Activated naive CD8-positive, alpha-beta T cell treated with anti-CD3 and anti-CD28 coated beads, Interleukin-2, amount 10 ng/mL, durations not matched to agents 7 days and 5 days (primary cell): ENCODE measurements around the gene HYAL1. TPM values are rescaled to one million over a fixed set of nuclear protein-coding genes. Genes with fewer than 3 reads are reported as not detected.

Experiments used
- ATAC-seq: fragments of 150-1000 bp; cut with Tn5 transposase; one replicate; pipeline ENCODE4 v1.10.0; 2021; ENCODE audit warnings: low read depth, moderate library complexity
- POLR2A ChIA-PET: fragments of 350-600 bp; sonication (Branson Sonifier 250); formaldehyde crosslinking; loops from one replicate; lab custom pipeline; 2021; ENCODE audit warnings: antibody characterized with exemption; lab: Charles Lee
- DNase-seq: peaks from one replicate; pipeline ENCODE4 v3.0.0; 2021
- H3K27ac Mint-ChIP-seq: one replicate; pipeline ENCODE4 v1.8.0; 2022; ENCODE audit warnings: mild to moderate bottlenecking, mixed read lengths
- H3K27me3 Mint-ChIP-seq: one replicate; pipeline ENCODE4 v1.8.0; 2022; ENCODE audit warnings: mild to moderate bottlenecking, moderate library complexity, mixed read lengths
- H3K36me3 Mint-ChIP-seq: one replicate; pipeline ENCODE4 v1.8.0; 2021; ENCODE audit warnings: mild to moderate bottlenecking, mixed read lengths
- H3K4me1 Mint-ChIP-seq: one replicate; pipeline ENCODE4 v1.8.0; 2021; ENCODE audit warnings: mixed read lengths
- H3K4me3 Mint-ChIP-seq: one replicate; pipeline ENCODE4 v1.8.0; 2022; ENCODE audit warnings: mild to moderate bottlenecking, moderate library complexity, mixed read lengths
- H3K9me3 Mint-ChIP-seq: one replicate; pipeline ENCODE4 v1.8.0; 2021; ENCODE audit warnings: mixed read lengths
- total RNA-seq, 2 experiments: library from RNA; stranded (reverse); gene quantifications; one replicate each; pipeline ENCODE4 v1.2.3, GENCODE V29; 2021

HYAL1 gene
- total RNA-seq, 2 experiments from 2014 or later = 0.25 to 0.28 TPM

GRCh38 chr3:50341537-50341936 lies 38.2 kb upstream of the HYAL1 start:
- H3K4me3 Mint-ChIP-seq = peak overlapping the region; percentile 99
- no peaks in the 10 kb centered on the region for H3K9me3 Mint-ChIP-seq
- peaks cover 29% of the 10 kb centered on the region for H3K4me1 Mint-ChIP-seq
- peaks cover 29% of the 10 kb centered on the region for H3K36me3 Mint-ChIP-seq
- H3K27ac Mint-ChIP-seq = peak overlapping the region; percentile 99
- DNase-seq (peak; percentile 69), ATAC-seq (no peak)
- no peaks in the 10 kb centered on the region for H3K27me3 Mint-ChIP-seq
- POLR2A ChIA-PET = interaction anchor here (0.8 to 10.5 kb wide), 15 partner anchors 11 to 268 kb away, joined by 3 to 439 read pairs (median 6); partner anchors contain the start of genes C3orf18, CISH, CYB561D2 and HEMK1

GRCh38 chr3:50340448-50341329 lies 37.3 kb upstream of the HYAL1 start, which contains the start of gene RASSF1:
Gene RASSF1, minus strand, starts transcription at chr3:50340836. Its CDS starts 31 bp downstream, at chr3:50340805.
- peaks cover 30% of the 10 kb centered on the region for H3K4me1 Mint-ChIP-seq
- peak within 1 kb of the TSS; percentile 99 for H3K4me3 Mint-ChIP-seq
- H3K36me3 Mint-ChIP-seq = peaks cover 37% of the 10 kb centered on the region
- no peaks in the 10 kb centered on the region for H3K27me3 Mint-ChIP-seq
- POLR2A ChIA-PET = interaction anchor here (0.7 to 10.5 kb wide), 24 partner anchors 11 to 1045 kb away, joined by 3 to 439 read pairs (median 4); partner anchors contain the start of genes C3orf18, CISH, CYB561D2 and HEMK1
- peak; percentile 92 for DNase-seq
- peak within 1 kb of the TSS; percentile 99 for H3K27ac Mint-ChIP-seq
- ATAC-seq = peak; percentile 57
- no peaks in the 10 kb centered on the region for H3K9me3 Mint-ChIP-seq

DNA sequence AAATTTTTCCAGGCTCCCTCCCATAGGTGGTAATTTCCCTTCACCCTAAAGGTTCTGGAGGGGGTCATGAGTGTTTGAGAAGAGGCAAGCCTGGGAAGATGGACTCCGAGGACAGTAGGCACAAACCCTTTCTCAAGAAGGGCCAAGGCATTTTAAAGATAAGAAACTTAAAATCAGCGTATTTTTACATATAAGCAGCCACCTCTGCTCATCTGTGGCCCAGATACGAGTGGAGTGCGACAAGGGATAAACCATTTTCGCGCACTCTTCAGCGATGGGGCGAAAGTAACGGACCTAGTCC lies 36.7 kb upstream of the HYAL1 start:
- Mint-ChIP-seq H3K27me3 (no peaks in the 10 kb centered on the region), H3K27ac (peak overlapping the region; percentile 99), H3K4me3 (peak overlapping the region; percentile 99), H3K36me3 (peaks cover 43% of the 10 kb centered on the region), H3K9me3 (no peaks in the 10 kb centered on the region), H3K4me1 (peaks cover 32% of the 10 kb centered on the region)
- ATAC-seq (no peak), DNase-seq (no peak)
- POLR2A ChIA-PET = interaction anchor here (0.8 to 10.5 kb wide), 17 partner anchors 11 to 1045 kb away, joined by 3 to 439 read pairs (median 5); partner anchors contain the start of genes C3orf18, CISH, CYB561D2 and HEMK1

GRCh38 chr3:50339485-50340146 lies 36.2 kb upstream of the HYAL1 start:
- no peaks in the 10 kb centered on the region for H3K9me3 Mint-ChIP-seq
- H3K4me3 Mint-ChIP-seq = peak overlapping the region; percentile 99
- H3K4me1 Mint-ChIP-seq = peaks cover 32% of the 10 kb centered on the region
- no peaks in the 10 kb centered on the region for H3K27me3 Mint-ChIP-seq
- ATAC-seq = no peak
- POLR2A ChIA-PET = interaction anchor here (0.8 to 10.5 kb wide), 15 partner anchors 9 to 536 kb away, joined by 3 to 439 read pairs (median 30); partner anchors contain the start of genes C3orf18, CISH, CYB561D2 and HEMK1
- peak overlapping the region; percentile 99 for H3K27ac Mint-ChIP-seq
- DNase-seq = no peak
- H3K36me3 Mint-ChIP-seq = peaks cover 41% of the 10 kb centered on the region

- DNase-seq = no peak
- H3K27me3 Mint-ChIP-seq = no peaks in the 10 kb centered on the region
- peaks cover 38% of the 10 kb centered on the region for H3K4me1 Mint-ChIP-seq
- peak overlapping the region; percentile 99 for H3K4me3 Mint-ChIP-seq
- H3K36me3 Mint-ChIP-seq = peaks cover 45% of the 10 kb centered on the region
- no peaks in the 10 kb centered on the region for H3K9me3 Mint-ChIP-seq
- POLR2A ChIA-PET = interaction anchor here (0.6 to 10.5 kb wide), 12 partner anchors 10 to 988 kb away, joined by 3 to 439 read pairs (median 36); partner anchors contain the start of genes C3orf18, CISH, CYB561D2 and GNAI2
- no peak for ATAC-seq
- peak overlapping the region; percentile 99 for H3K27ac Mint-ChIP-seq
These were observed 35.6 kb upstream of the HYAL1 start for GRCh38 chr3:50338965-50339364.

GRCh38 chr3:50337175-50337861 lies 33.9 kb upstream of the HYAL1 start:
- peaks cover 50% of the 10 kb centered on the region for H3K36me3 Mint-ChIP-seq
- peaks cover 43% of the 10 kb centered on the region for H3K4me1 Mint-ChIP-seq
- POLR2A ChIA-PET = interaction anchor here (0.6 to 10.5 kb wide), 31 partner anchors 8 to 1935 kb away, joined by 3 to 439 read pairs (median 5); partner anchors contain the start of genes C3orf18, CISH, CYB561D2 and GNAI2
- peak overlapping the region; percentile 99 for H3K27ac Mint-ChIP-seq
- H3K27me3 Mint-ChIP-seq = no peaks in the 10 kb centered on the region
- ATAC-seq (peak; percentile 69), DNase-seq (peak; percentile 93)
- H3K9me3 Mint-ChIP-seq = no peaks in the 10 kb centered on the region
- H3K4me3 Mint-ChIP-seq = peak overlapping the region; percentile 99

DNA sequence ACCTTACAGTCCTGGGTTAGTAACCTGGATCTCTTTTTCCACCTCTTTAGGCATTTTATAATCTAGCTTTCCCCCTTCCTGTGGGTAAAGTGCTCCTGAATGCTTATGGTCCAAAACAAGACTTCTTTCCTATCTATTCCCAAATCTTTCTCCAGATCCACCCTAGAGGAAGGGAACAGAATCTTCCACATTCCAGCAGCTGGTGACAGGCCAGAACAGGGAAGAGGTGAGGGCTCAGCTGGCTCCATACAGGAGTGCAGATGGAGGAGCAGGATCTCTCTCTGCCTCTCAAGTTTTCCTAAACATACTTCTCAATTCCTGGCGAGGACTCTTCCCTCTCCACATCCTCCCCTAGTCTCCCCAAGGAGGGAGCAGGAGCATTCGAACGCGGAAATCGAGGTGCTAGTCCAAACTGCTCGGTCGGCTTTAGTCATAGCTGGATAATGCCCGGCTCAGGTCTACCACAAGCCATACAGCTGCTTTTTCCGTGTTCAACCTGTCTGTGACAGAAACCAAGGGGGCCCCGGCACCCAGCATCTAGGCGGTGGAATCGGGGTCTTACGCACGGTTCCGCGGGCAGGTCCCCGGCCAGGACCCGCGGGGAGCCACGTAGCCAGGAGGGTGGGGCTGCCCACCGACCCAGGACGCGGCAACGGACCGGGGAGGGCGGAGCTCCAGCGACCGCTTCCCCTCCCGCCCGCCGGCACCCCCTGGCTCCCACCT lies 33.2 kb upstream of the HYAL1 start:
- peaks cover 38% of the 10 kb centered on the region for H3K4me1 Mint-ChIP-seq
- peaks cover 55% of the 10 kb centered on the region for H3K36me3 Mint-ChIP-seq
- POLR2A ChIA-PET = interaction anchor here (0.6 to 10.5 kb wide), 29 partner anchors 8 to 1049 kb away, joined by 3 to 439 read pairs (median 6); partner anchors contain the start of genes C3orf18, CISH, CYB561D2 and GNAI2
- peak overlapping the region; percentile 99 for H3K4me3 Mint-ChIP-seq
- DNase-seq = no peak
- H3K9me3 Mint-ChIP-seq = no peaks in the 10 kb centered on the region
- no peaks in the 10 kb centered on the region for H3K27me3 Mint-ChIP-seq
- peak overlapping the region; percentile 99 for H3K27ac Mint-ChIP-seq
- no peak for ATAC-seq

DNA sequence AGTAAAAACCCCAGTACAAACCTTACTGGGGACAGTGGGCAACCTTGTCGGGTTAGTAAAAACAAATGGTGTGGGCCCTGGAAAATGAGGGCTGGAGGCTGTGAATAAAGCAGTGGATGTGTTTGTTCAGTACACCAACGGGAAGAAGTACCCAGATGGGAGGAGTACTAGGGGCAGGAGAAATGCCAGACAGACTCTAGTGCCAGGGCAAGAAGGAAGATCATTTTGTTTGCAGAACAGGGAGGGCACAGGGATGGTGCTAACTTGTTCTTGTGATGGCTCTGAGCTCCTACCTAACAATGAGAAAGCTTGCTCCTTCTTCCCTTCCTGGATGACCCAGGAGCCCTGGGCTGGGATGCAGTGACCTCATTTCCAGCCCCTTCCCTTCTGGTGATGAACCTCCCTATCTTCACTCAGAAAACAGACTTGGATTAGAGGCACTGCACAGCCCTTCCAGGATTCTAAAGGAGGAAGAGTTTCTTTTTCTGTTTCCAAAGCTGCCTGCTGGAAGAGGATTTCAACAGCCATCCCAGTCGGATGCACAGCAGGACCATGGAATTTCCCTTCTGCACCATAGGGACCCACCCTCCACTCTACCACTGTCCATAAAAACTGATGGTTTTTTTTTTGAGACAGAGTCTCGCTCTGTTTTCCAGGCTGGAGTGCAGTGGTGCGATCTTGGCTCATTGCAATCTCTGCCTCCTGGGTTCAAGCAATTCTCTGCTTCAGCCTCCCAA lies 31.1 kb upstream of the HYAL1 start:
- no peak for ATAC-seq
- peaks cover 63% of the 10 kb centered on the region for H3K36me3 Mint-ChIP-seq
- POLR2A ChIA-PET = interaction anchor here (0.6 to 10.5 kb wide), 8 partner anchors 10 to 275 kb away, joined by 3 to 439 read pairs (median 4); partner anchors contain the start of genes CISH, CYB561D2, HEMK1 and HYAL3
- no peaks in the 10 kb centered on the region for H3K9me3 Mint-ChIP-seq
- H3K4me1 Mint-ChIP-seq = peaks cover 40% of the 10 kb centered on the region
- peak overlapping the region; percentile 74 for H3K4me3 Mint-ChIP-seq
- DNase-seq = no peak
- peak overlapping the region; percentile 99 for H3K27ac Mint-ChIP-seq
- H3K27me3 Mint-ChIP-seq = no peaks in the 10 kb centered on the region

DNA sequence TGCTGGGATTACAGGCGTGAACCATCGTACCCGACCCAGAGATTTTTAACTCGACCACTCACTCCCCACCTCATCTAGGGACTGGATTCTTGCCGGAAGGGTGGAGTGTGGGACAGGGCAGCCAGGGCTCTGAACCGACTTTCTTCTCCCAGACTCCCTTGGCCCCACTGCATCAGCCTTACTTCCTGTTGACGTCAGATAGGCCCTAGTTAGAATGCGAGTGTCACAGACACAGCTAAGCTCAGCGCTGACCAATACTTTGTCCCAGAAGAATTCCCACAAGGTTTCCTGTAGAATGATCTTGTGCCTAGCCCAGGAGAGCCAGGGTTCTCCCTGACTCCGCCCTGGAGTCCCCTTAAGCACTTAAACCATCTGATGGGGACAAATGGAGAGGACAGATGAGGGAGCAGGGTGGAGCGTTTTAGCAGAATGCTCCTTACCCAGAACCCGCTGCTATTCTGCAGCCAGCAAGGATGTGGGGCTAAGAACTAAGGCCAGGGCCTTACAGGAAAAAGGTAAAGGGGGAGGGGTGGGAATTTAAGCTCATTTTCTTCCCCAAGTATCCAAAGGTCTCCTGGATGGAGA lies 30.5 kb upstream of the HYAL1 start:
- DNase-seq = no peak
- no peak for ATAC-seq
- H3K27me3 Mint-ChIP-seq = no peaks in the 10 kb centered on the region
- peaks cover 36% of the 10 kb centered on the region for H3K4me1 Mint-ChIP-seq
- peak overlapping the region; percentile 74 for H3K4me3 Mint-ChIP-seq
- POLR2A ChIA-PET = interaction anchor here (0.6 to 10.5 kb wide), 9 partner anchors 9 to 275 kb away, joined by 3 to 439 read pairs (median 4); partner anchors contain the start of genes CISH, CYB561D2, HEMK1 and HYAL3
- H3K27ac Mint-ChIP-seq = peak overlapping the region; percentile 99
- peaks cover 57% of the 10 kb centered on the region for H3K36me3 Mint-ChIP-seq
- no peaks in the 10 kb centered on the region for H3K9me3 Mint-ChIP-seq

DNA sequence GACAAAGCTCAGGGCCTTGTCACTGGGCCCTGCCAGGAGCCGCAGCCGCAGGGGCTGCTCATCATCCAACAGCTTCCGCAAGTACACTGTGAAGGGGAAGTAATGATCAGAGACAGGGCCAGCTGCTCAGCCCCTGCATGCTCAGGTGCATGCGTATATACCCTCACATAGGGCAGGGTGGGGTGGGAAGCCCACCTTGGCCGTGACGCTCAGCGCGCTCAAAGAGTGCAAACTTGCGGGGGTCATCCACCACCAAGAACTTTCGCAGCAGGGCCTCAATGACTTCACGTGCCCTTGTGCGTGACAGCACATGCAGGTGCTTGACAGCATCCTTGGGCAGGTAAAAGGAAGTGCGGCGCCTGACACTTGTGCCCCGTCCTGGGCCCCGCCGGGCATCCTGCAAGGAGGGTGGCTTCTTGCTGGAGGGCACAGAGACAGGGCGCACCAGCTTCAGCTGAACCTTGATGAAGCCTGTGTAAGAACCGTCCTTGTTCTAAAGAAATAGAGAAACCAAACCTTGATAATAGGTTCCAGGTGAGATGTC lies 28.1 kb upstream of the HYAL1 start:
- Mint-ChIP-seq H3K9me3 (no peaks in the 10 kb centered on the region), H3K4me3 (no peak overlapping the region), H3K36me3 (peaks cover 41% of the 10 kb centered on the region), H3K27ac (peak overlapping the region; percentile 21), H3K27me3 (no peaks in the 10 kb centered on the region), H3K4me1 (peaks cover 43% of the 10 kb centered on the region)
- DNase-seq = no peak
- POLR2A ChIA-PET = interaction anchor here (1.3 to 4.9 kb wide), 3 partner anchors 9 to 39 kb away, joined by 4 to 30 read pairs (median 5); partner anchors contain the start of genes HYAL3, IFRD2, NAA80 and RASSF1
- no peak for ATAC-seq

DNA sequence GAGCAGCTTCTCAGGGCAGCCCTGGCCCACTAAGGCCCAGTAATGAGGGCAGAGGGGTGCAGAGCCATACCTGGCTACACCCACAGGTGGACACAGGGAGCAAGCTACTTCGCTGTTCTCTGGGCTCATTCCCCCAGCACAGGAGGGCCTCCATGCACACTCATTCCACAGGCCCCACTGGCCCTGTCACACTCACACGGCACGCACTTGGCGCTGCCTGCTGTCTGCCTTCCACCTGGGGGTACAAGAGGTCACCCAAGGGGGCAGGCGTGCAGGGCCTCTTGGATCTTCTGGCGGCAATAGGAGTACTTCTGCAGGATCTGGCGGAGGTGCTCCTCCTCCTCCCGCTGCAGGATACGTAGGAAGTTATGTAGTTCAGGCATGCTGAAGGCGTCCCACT lies 27.0 kb upstream of the HYAL1 start:
- Mint-ChIP-seq H3K36me3 (peaks cover 30% of the 10 kb centered on the region), H3K27ac (no peak overlapping the region), H3K9me3 (no peaks in the 10 kb centered on the region), H3K4me1 (peaks cover 37% of the 10 kb centered on the region), H3K4me3 (no peak overlapping the region), H3K27me3 (no peaks in the 10 kb centered on the region)
- ATAC-seq (no peak), DNase-seq (no peak)
- POLR2A ChIA-PET = interaction anchor here (0.5 to 4.9 kb wide), 4 partner anchors 7 to 1170 kb away, joined by 3 to 76 read pairs (median 18); partner anchors contain the start of genes DCAF1, IFRD2 and RASSF1
